MM.1S (cell line): Measurements from ENCODE around the gene TBC1D22B.

Source experiments
- DNase-seq: peaks from one replicate; pipeline ENCODE4 v3.0.0-alpha.2; 2015
- H2AFZ ChIP-seq: fragments of 300-600 bp; sonication (generic); 2 replicates; pipeline ENCODE4 v1.6.0; 2016; ENCODE audit warnings: antibody characterized with exemption, low read length
- H3F3A ChIP-seq: fragments of 300-600 bp; sonication (generic); 2 replicates; pipeline ENCODE4 v1.6.1; 2016; ENCODE audit warnings: mild to moderate bottlenecking, antibody characterized with exemption, low read length, moderate library complexity, mixed read lengths; ENCODE audit not compliant: insufficient read depth
- H3K27ac ChIP-seq: fragments of 300-600 bp; sonication (generic); 2 replicates; pipeline ENCODE4 v1.5.1; 2016; ENCODE audit warnings: mild to moderate bottlenecking, low read length
- H3K27me3 ChIP-seq: fragments of 300-600 bp; sonication (generic); replicated peaks from 2 replicates; pipeline ENCODE4 v1.6.0; 2016; ENCODE audit warnings: low read length; ENCODE audit not compliant: insufficient read depth
- H3K36me3 ChIP-seq: fragments of 300-600 bp; sonication (generic); replicated peaks from 2 replicates; pipeline ENCODE4 v1.6.1; 2016; ENCODE audit warnings: mild to moderate bottlenecking, low read length, mixed read lengths; ENCODE audit not compliant: insufficient read depth
- H3K4me1 ChIP-seq: fragments of 300-600 bp; sonication (generic); 2 replicates; pipeline ENCODE4 v1.6.1; 2016; ENCODE audit warnings: low read length, mixed read lengths
- H3K4me2 ChIP-seq: fragments of 300-600 bp; sonication (generic); 2 replicates; pipeline ENCODE4 v1.6.0; 2016; ENCODE audit warnings: low read depth, low read length
- H3K4me3 ChIP-seq: fragments of 300-600 bp; sonication (generic); 2 replicates; pipeline ENCODE4 v1.5.1; 2016; ENCODE audit warnings: low read length, mixed read lengths
- H3K79me2 ChIP-seq: fragments of 300-600 bp; sonication (generic); 2 replicates; pipeline ENCODE4 v1.6.1; 2016; ENCODE audit warnings: mixed run types, low read length, mixed read lengths
- H3K9ac ChIP-seq: fragments of 300-600 bp; sonication (generic); 2 replicates; pipeline ENCODE4 v1.6.1; 2016; ENCODE audit warnings: low read length, mixed read lengths
- H3K9me2 ChIP-seq: fragments of 300-600 bp; sonication (generic); replicated peaks from 2 replicates; pipeline ENCODE4 v1.6.1; 2016; ENCODE audit warnings: mild to moderate bottlenecking, low read length, mixed read lengths; ENCODE audit not compliant: insufficient read depth
- H3K9me3 ChIP-seq: fragments of 300-600 bp; sonication (generic); replicated peaks from 2 replicates; pipeline ENCODE4 v1.6.1; 2016; ENCODE audit warnings: mild to moderate bottlenecking, low read length, mixed read lengths; ENCODE audit not compliant: insufficient read depth
- H4K20me1 ChIP-seq: fragments of 300-600 bp; sonication (generic); 2 replicates; pipeline ENCODE4 v1.6.1; 2016; ENCODE audit warnings: mild to moderate bottlenecking, low read length, moderate library complexity, mixed read lengths; ENCODE audit not compliant: insufficient read depth
- CTCF ChIP-seq: fragments of 300-600 bp; sonication (generic); IDR thresholded peaks from 2 replicates; pipeline ENCODE4 v1.5.1; 2016; ENCODE audit warnings: antibody characterized with exemption, low read length, mixed read lengths
- EZH2 ChIP-seq: fragments of 300-600 bp; sonication (generic); optimal IDR thresholded peaks from 2 replicates; pipeline ENCODE3; 2017; ENCODE audit warnings: low read depth, mild to moderate bottlenecking, antibody characterized with exemption, low read length, mixed read lengths
- EZH2phosphoT487 ChIP-seq: fragments of 300-600 bp; sonication (generic); IDR thresholded peaks from 2 replicates; pipeline ENCODE4 v1.6.1; 2018; ENCODE audit warnings: antibody characterized with exemption, low read length

TBC1D22B gene

DNA sequence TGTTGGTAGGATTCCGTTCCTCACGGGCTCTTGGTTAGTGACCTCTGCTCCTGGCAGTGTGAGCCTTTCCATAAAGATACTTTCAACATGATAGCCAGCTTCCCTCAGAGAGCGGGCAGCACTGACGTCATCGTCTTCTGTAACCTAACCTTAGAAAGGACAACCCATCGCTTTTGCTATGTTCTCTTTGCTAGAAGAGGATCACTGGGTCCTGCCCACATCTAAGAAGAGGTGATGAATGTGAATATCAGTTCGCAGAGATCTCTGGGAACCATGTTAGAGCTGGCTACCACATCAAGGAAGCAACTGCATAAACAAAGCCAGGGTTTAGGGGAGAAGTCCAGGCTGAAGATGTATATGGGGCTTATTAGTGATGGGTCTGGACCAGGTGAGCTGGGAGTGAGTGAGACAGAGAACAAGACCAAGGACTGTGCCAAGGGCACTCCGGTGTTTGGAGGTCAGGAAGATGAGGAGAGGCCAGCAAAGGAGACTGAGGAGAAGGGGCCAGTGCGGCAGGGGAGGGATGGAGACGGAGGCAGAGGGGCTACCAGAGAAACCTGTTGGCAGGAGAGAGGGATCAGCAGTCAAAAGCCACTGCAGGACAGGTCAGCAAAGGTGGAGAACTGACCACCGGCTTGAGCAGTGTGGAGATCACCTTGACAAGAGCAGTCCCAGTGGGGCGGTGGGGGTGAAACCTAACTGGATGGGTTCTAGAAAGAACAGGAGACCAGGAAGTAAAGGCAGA lies 47.9 kb upstream of the TBC1D22B start:
- H3K4me3 ChIP-seq: no peak overlapping the region
- H3K27ac ChIP-seq: no peak overlapping the region
- no peak overlapping the region for H3K4me2 ChIP-seq

DNA sequence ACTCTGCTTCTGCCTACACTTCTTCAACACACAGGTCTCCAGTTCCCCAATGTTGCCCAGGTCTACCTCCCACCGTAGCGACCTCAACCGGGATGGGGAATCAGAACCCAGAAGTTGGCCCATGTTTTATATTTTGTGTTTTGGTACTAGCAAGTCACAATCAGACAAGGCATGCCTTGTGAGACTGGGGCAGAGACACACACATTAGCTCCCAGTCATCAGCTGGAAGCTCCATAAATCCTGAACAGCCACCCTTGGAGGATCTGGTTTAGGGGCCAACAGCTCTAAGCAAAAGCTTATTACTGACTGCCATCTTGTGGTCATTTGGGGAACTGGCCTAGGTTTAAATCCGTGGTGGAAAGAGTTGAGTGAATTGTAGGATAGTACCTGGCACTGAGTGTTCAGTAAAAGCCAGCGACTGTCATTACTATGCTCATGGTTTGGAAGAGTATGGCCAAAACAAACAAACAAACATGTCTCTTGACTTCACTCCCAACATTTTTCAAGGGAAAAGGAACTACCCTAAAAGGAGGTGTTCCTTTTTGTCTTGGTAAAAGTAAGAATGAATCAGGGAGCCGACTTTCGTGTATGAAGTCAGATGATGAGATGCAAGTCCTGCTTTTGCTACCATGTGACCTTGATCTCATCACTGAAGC lies 47.1 kb upstream of the TBC1D22B start:
- Histone ChIP-seq H3K79me2 (no peaks in the 10 kb centered on the region), H3F3A (no peaks in the 10 kb centered on the region), H3K36me3 (no peaks in the 10 kb centered on the region), H3K9me2 (no peaks in the 10 kb centered on the region), H3K9ac (no peak overlapping the region), H3K9me3 (no peaks in the 10 kb centered on the region), H2AFZ (no peak overlapping the region), H3K4me3 (no peak overlapping the region), H3K27me3 (no peaks in the 10 kb centered on the region), H3K4me2 (no peak overlapping the region), H3K4me1 (peaks cover 6% of the 10 kb centered on the region; the same call in 1 of the 2 replicates), H4K20me1 (no peaks in the 10 kb centered on the region), H3K27ac (no peak overlapping the region)
- TF ChIP-seq CTCF (peak; percentile 91), EZH2 (no peak)
- DNase-seq: peak; percentile 73

More for the DNA sequence above, 47.9 kb upstream of the TBC1D22B start:
- no peak for DNase-seq
- no peaks in the 10 kb centered on the region for H3K9me2 ChIP-seq
- TF ChIP-seq CTCF (no peak), EZH2phosphoT487 (no peak), EZH2 (no peak)
- no peaks in the 10 kb centered on the region for H3K9me3 ChIP-seq
- no peak overlapping the region for H2AFZ ChIP-seq
- H3K27me3 ChIP-seq: no peaks in the 10 kb centered on the region
- no peaks in the 10 kb centered on the region for H4K20me1 ChIP-seq
- H3K9ac ChIP-seq: no peak overlapping the region
- H3K4me1 ChIP-seq: peaks cover 6% of the 10 kb centered on the region; the same call in 1 of the 2 replicates
- no peaks in the 10 kb centered on the region for H3K79me2 ChIP-seq
- H3K36me3 ChIP-seq: no peaks in the 10 kb centered on the region
- no peaks in the 10 kb centered on the region for H3F3A ChIP-seq

- Histone ChIP-seq H3K9me3 (no peaks in the 10 kb centered on the region), H3K36me3 (no peaks in the 10 kb centered on the region), H3K4me1 (peaks cover 6% of the 10 kb centered on the region; the same call in 1 of the 2 replicates), H3K27ac (no peak overlapping the region), H4K20me1 (no peaks in the 10 kb centered on the region), H3K4me3 (no peak overlapping the region), H3K27me3 (no peaks in the 10 kb centered on the region), H3K4me2 (no peak overlapping the region), H3K9ac (no peak overlapping the region), H2AFZ (no peak overlapping the region), H3K79me2 (no peaks in the 10 kb centered on the region), H3K9me2 (no peaks in the 10 kb centered on the region), H3F3A (no peaks in the 10 kb centered on the region)
- DNase-seq: no peak
- TF ChIP-seq EZH2: no peak
- TF ChIP-seq EZH2phosphoT487: no peak
- TF ChIP-seq CTCF: no peak
These were observed 45.3 kb upstream of the TBC1D22B start for GRCh38 chr6:37212268-37212667.
